IMR-90 (cell line): ENCODE results near the gene SLC22A5. TPM values are rescaled to one million over a fixed set of nuclear protein-coding genes. Genes with fewer than 3 reads are reported as not detected.

Experiments used
- ATAC-seq: fragments of 200-7000 bp; cut with Tn5 transposase; 2 replicates; pipeline ENCODE4 v1.9.1; 2020; ENCODE audit warnings: low read depth, mild to moderate bottlenecking, moderate library complexity
- BruUV-seq: library from RNA; stranded (reverse); fragments of 400-500 nt; replicated peaks from 2 replicates; lab custom pipeline; 2021; lab: Mats Ljungman, UMichigan
- CTCF ChIA-PET: fragments of 300-600 bp; formaldehyde crosslinking; extraction: SDS; loops from one replicate; lab custom pipeline; 2021; ENCODE audit warnings: antibody characterized with exemption; lab: Yijun Ruan, JAX
- POLR2A ChIA-PET: fragments of 300-600 bp; sonication (Branson Sonifier 250); formaldehyde crosslinking; loops from one replicate; lab custom pipeline; 2022; ENCODE audit warnings: antibody characterized with exemption; ENCODE audit not compliant: unreplicated experiment; lab: Charles Lee
- DNase-seq: peaks from one replicate; pipeline ENCODE4 v3.0.0; 2013
- H2AFZ ChIP-seq: replicated peaks from 2 replicates; pipeline ENCODE3; 2013; ENCODE audit warnings: low read length, mild to moderate bottlenecking; ENCODE audit not compliant: poor library complexity
- H2AK5ac ChIP-seq: 2 replicates; pipeline ENCODE4 v1.6.1; 2013; ENCODE audit warnings: low read depth, low read length, inconsistent platforms
- H2AK9ac ChIP-seq: replicated peaks from 2 replicates; pipeline ENCODE3; 2013; ENCODE audit warnings: mild to moderate bottlenecking, low read depth, low read length, moderate library complexity; ENCODE audit not compliant: poor library complexity
- H2BK120ac ChIP-seq: 2 replicates; pipeline ENCODE4 v1.6.1; 2013; ENCODE audit warnings: low read depth, low read length, inconsistent platforms
- H2BK15ac ChIP-seq: 3 replicates; pipeline ENCODE4 v1.6.1; 2013; ENCODE audit warnings: low read depth, low read length, inconsistent platforms
- H2BK20ac ChIP-seq: 2 replicates; pipeline ENCODE4 v1.6.1; 2013; ENCODE audit warnings: low read depth, mild to moderate bottlenecking, inconsistent platforms, low read length, moderate library complexity
- H2BK5ac ChIP-seq: 2 replicates; pipeline ENCODE4 v1.6.1; 2013; ENCODE audit warnings: mild to moderate bottlenecking, low read depth, low read length, inconsistent platforms; ENCODE audit not compliant: poor library complexity, severe bottlenecking
- H3K14ac ChIP-seq: replicated peaks from 2 replicates; pipeline ENCODE4 v1.6.1; 2013; ENCODE audit warnings: low read depth, low read length, inconsistent platforms
- H3K18ac ChIP-seq: 2 replicates; pipeline ENCODE4 v1.6.1; 2013; ENCODE audit warnings: low read depth, low read length, control low read depth
- H3K23ac ChIP-seq: 2 replicates; pipeline ENCODE4 v1.6.1; 2013; ENCODE audit warnings: low read depth, low read length, inconsistent platforms
- H3K27ac ChIP-seq: 2 replicates; pipeline ENCODE4 v1.5.1; 2013; ENCODE audit warnings: mild to moderate bottlenecking, control low read depth, low read length; ENCODE audit not compliant: insufficient read depth
- H3K27me3 ChIP-seq: 2 replicates; pipeline ENCODE4 v1.6.1; 2013; ENCODE audit warnings: low read length; ENCODE audit not compliant: control insufficient read depth, insufficient read depth
- H3K36me3 ChIP-seq: 2 replicates; pipeline ENCODE4 v1.6.1; 2013; ENCODE audit warnings: low read length, mixed read lengths; ENCODE audit not compliant: control insufficient read depth, insufficient read depth
- H3K4ac ChIP-seq: 2 replicates; pipeline ENCODE4 v1.6.1; 2013; ENCODE audit warnings: low read depth, low read length, inconsistent platforms
- H3K4me1 ChIP-seq: 2 replicates; pipeline ENCODE4 v1.6.1; 2013; ENCODE audit warnings: low read length, mixed read lengths; ENCODE audit not compliant: control insufficient read depth, insufficient read depth
- H3K4me2 ChIP-seq: 2 replicates; pipeline ENCODE4 v1.6.1; 2013; ENCODE audit warnings: low read depth, mild to moderate bottlenecking, control low read depth, low read length, moderate library complexity
- H3K4me3 ChIP-seq: 2 replicates; pipeline ENCODE4 v1.5.1; 2013; ENCODE audit warnings: low read depth, mild to moderate bottlenecking, control low read depth, low read length, moderate library complexity; ENCODE audit not compliant: insufficient read depth
- H3K56ac ChIP-seq: 2 replicates; pipeline ENCODE4 v1.6.1; 2013; ENCODE audit warnings: low read length, inconsistent platforms; ENCODE audit not compliant: insufficient read depth; ENCODE audit errors: extremely low read depth
- H3K79me1 ChIP-seq, 2 experiments: 2 replicates each; pipeline ENCODE4 v1.6.1; 2013; ENCODE audit warnings: low read length in 2 of 2, inconsistent platforms in 1 of 2, low read depth in 1 of 2
- H3K9ac ChIP-seq: 2 replicates; pipeline ENCODE4 v1.6.1; 2013; ENCODE audit warnings: low read depth, low read length, control low read depth
- H3K9me1 ChIP-seq: 2 replicates; pipeline ENCODE4 v1.6.1; 2013; ENCODE audit warnings: low read length, inconsistent platforms; ENCODE audit not compliant: insufficient read depth
- H3K9me3 ChIP-seq: 2 replicates; pipeline ENCODE4 v1.6.1; 2013; ENCODE audit warnings: low read length; ENCODE audit not compliant: control insufficient read depth, insufficient read depth
- H4K20me1 ChIP-seq: 2 replicates; pipeline ENCODE4 v1.6.1; 2013; ENCODE audit warnings: low read length, inconsistent platforms; ENCODE audit not compliant: insufficient read depth
- H4K5ac ChIP-seq: 2 replicates; pipeline ENCODE4 v1.6.1; 2013; ENCODE audit warnings: mild to moderate bottlenecking, low read depth, low read length, control low read depth
- H4K8ac ChIP-seq, 2 experiments: 2 replicates each; pipeline ENCODE4 v1.6.1; 2013; ENCODE audit warnings: low read depth in 2 of 2, low read length in 2 of 2, control low read depth in 1 of 2, inconsistent platforms in 1 of 2
- H4K91ac ChIP-seq: 2 replicates; pipeline ENCODE4 v1.6.1; 2013; ENCODE audit warnings: low read depth, low read length, inconsistent platforms; ENCODE audit not compliant: insufficient read depth
- BHLHE40 ChIP-seq: fragments of 150-350 bp; IDR thresholded peaks from 2 replicates; pipeline ENCODE4 v1.6.1; 2016; ENCODE audit warnings: mild to moderate bottlenecking, low read depth, low read length
- CEBPB ChIP-seq: IDR thresholded peaks from 2 replicates; pipeline ENCODE4 v1.6.1; 2012; ENCODE audit warnings: low read depth, low read length, improper control_type of control experiment
- FOS ChIP-seq: fragments of 150-350 bp; IDR thresholded peaks from 2 replicates; pipeline ENCODE4 v1.6.1; 2016; ENCODE audit warnings: low read depth, low read length
- MAFK ChIP-seq: IDR thresholded peaks from 2 replicates; pipeline ENCODE4 v1.6.1; 2012; ENCODE audit warnings: low read depth, low read length, improper control_type of control experiment
- MAZ ChIP-seq: IDR thresholded peaks from 2 replicates; pipeline ENCODE4 v1.6.1; 2012; ENCODE audit warnings: low read depth, mild to moderate bottlenecking, low read length, improper control_type of control experiment, moderate library complexity, borderline replicate concordance
- POLR2A ChIP-seq: IDR thresholded peaks from 2 replicates; pipeline ENCODE4 v1.6.1; 2012; ENCODE audit warnings: mild to moderate bottlenecking, low read depth, low read length
- RCOR1 ChIP-seq: IDR thresholded peaks from 2 replicates; pipeline ENCODE4 v1.6.1; 2012; ENCODE audit warnings: mild to moderate bottlenecking, low read length, improper control_type of control experiment; ENCODE audit not compliant: insufficient replicate concordance
- RFX5 ChIP-seq: IDR thresholded peaks from 2 replicates; pipeline ENCODE4 v1.8.0; 2012; ENCODE audit warnings: low read depth, mild to moderate bottlenecking, low read length, moderate library complexity
- SMC3 ChIP-seq: fragments of 150-350 bp; IDR thresholded peaks from 2 replicates; pipeline ENCODE4 v1.6.1; 2016; ENCODE audit warnings: low read depth, mild to moderate bottlenecking, antibody characterized with exemption, low read length, moderate library complexity
- WGBS, 2 experiments: methylation state at CpG; one replicate each; pipeline versions ENCODE4 v1.1.5 to v1.1.7; 2013; ENCODE audit warnings: missing lambda C conversion rate in 2 of 2; ENCODE audit not compliant: insufficient read length in 1 of 2; ENCODE audit errors: extremely low coverage in 2 of 2; 5-methylcytosine and 5-hydroxymethylcytosine counted together
- dilution Hi-C: fragments of 300-500 bp; cut with HindIII; formaldehyde crosslinking; loops from one replicate; pipeline ENCODE4 v1.14.3; 2018; ENCODE audit warnings: low sequenced_read_pairs; ENCODE audit not compliant: unreplicated experiment
- in situ Hi-C: fragments of 300-500 bp; cut with MboI; formaldehyde crosslinking; loops from 3 replicates; pipeline ENCODE4 v1.14.3; 2019; ENCODE audit warnings: low sequenced_read_pairs, inconsistent platforms, mixed read lengths
- intact Hi-C: fragments of 100-400 bp; cut with micrococcal nuclease; formaldehyde crosslinking; loops from 2 replicates; pipeline ENCODE4 v1.10.0; 2022
- polyA plus RNA-seq, 3 experiments: library from polyadenylated mRNA; depleted of rRNA; stranded (reverse); fragments of >200 nt; gene quantifications; 2 replicates each; pipeline ENCODE4 v1.2.3, GENCODE V29; 2012; ENCODE audit warnings: low replicate concordance in 1 of 3
- total RNA-seq: library from RNA; depleted of rRNA; stranded (reverse); fragments of >200 nt; gene quantifications from 2 replicates; pipeline ENCODE4 v1.2.3, GENCODE V29; 2012
- TF ChIP-seq, protein P1 (sequence below): fragments of 150-350 bp; IDR thresholded peaks from 2 replicates; pipeline ENCODE4 v1.6.1; 2017; ENCODE audit warnings: mild to moderate bottlenecking, antibody characterized with exemption, low read length, low read depth

The SLC22A5 gene
- total and polyA plus RNA-seq, 2 of the 4 experiments (the other 2 are of a cell fraction), result 6.1 to 7.1 TPM

DNA sequence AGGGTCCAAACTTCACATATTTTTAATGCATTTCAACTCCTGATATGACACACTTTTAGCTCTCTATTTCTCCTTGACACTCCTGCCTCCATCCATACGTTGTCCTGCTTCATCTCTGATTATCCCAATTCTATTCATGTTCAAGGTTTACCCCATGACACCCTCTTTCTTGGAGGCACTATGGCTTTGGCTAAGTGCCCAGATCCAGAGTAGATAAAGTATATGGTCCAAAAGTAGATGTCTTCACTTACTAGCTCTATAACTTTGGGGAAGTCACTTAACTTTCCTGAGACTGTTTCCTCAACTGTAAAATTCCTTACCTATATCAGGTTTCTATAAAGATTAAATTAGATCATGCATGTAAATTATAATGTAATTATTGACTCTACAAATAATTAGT lies 36.1 kb downstream of the SLC22A5 start:
- H3K9me1 ChIP-seq, result no peaks in the 10 kb centered on the region
- H4K20me1 ChIP-seq, result no peaks in the 10 kb centered on the region
- H2AK9ac ChIP-seq, result no peak overlapping the region
- no peak overlapping the region for H3K14ac ChIP-seq
- H3K4me2 ChIP-seq, result no peak overlapping the region
- BruUV-seq, result no TSS peak
- no peak overlapping the region for H3K56ac ChIP-seq
- no peak overlapping the region for H3K4me3 ChIP-seq
- DNase-seq (no peak), ATAC-seq (no peak)
- in situ Hi-C loops (no loop called here), dilution Hi-C loops (no loop called here), intact Hi-C loops (no loop called here)
- no peak overlapping the region for H2AFZ ChIP-seq
- no peak overlapping the region for H3K23ac ChIP-seq
- H2BK5ac ChIP-seq, result no peak overlapping the region
- no peak overlapping the region for H3K9ac ChIP-seq
- no peak overlapping the region for H2BK20ac ChIP-seq
- H2BK15ac ChIP-seq, result no peak overlapping the region
- TF ChIP-seq RCOR1, result no peak
- no peak for TF ChIP-seq MAFK
- TF ChIP-seq POLR2A, result no peak
- TF ChIP-seq SMC3, result no peak
- TF ChIP-seq FOS, result no peak
- no peak for TF ChIP-seq RFX5
- TF ChIP-seq, protein P1, sequence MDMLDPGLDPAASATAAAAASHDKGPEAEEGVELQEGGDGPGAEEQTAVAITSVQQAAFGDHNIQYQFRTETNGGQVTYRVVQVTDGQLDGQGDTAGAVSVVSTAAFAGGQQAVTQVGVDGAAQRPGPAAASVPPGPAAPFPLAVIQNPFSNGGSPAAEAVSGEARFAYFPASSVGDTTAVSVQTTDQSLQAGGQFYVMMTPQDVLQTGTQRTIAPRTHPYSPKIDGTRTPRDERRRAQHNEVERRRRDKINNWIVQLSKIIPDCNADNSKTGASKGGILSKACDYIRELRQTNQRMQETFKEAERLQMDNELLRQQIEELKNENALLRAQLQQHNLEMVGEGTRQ, result no peak
- no peak for TF ChIP-seq CEBPB
- no peak for TF ChIP-seq MAZ
- TF ChIP-seq BHLHE40, result no peak
- no peak overlapping the region for H4K91ac ChIP-seq
- H3K4me1 ChIP-seq, result peaks cover 4% of the 10 kb centered on the region; the same call in 1 of the 2 replicates
- no peaks in the 10 kb centered on the region for H3K9me3 ChIP-seq
- no peak overlapping the region for H4K5ac ChIP-seq
- peaks cover 0 to 9% of the 10 kb centered on the region in 2 experiments; a peak in 3 of 4 replicates for H3K79me1 ChIP-seq
- H2AK5ac ChIP-seq, result no peak overlapping the region; the same call in 1 of the 2 replicates
- no CpG with 5 or more reads among the region's 1 CpG for WGBS, 2 experiments
- no peak overlapping the region for H4K8ac ChIP-seq
- CTCF ChIA-PET, result no interaction called here
- no peak overlapping the region for H2BK120ac ChIP-seq
- H3K4ac ChIP-seq, result no peak overlapping the region
- H3K18ac ChIP-seq, result no peak overlapping the region
- no peaks in the 10 kb centered on the region; the same call in 1 of the 2 replicates for H3K27me3 ChIP-seq
- POLR2A ChIA-PET, result no interaction called here
- no peak overlapping the region for H3K27ac ChIP-seq
- no peaks in the 10 kb centered on the region for H3K36me3 ChIP-seq
